K562 (cell line): ENCODE results near the gene RASAL1. TPM values are rescaled to one million over a fixed set of nuclear protein-coding genes. Genes with fewer than 3 reads are reported as not detected.

Experiments used
- ATAC-seq: fragments of 200-7000 bp; cut with Tn5 transposase; 3 replicates; pipeline ENCODE4 v1.9.1; 2020; ENCODE audit warnings: moderate library complexity
- BruUV-seq: library from RNA; stranded (reverse); fragments of 400-500 nt; replicated peaks from 2 replicates; lab custom pipeline; 2021; lab: Mats Ljungman, UMichigan
- CTCF ChIA-PET: fragments of 300-600 bp; formaldehyde crosslinking; extraction: SDS; loops from one replicate; lab custom pipeline; 2021; ENCODE audit warnings: low intra/inter-chr PET ratio; lab: Yijun Ruan, JAX
- POLR2A ChIA-PET: fragments of 300-600, 350-650 bp; sonication (Branson Sonifier 250); formaldehyde crosslinking; extraction: SDS; loops from one replicate; lab custom pipeline; 2021; ENCODE audit warnings: antibody characterized with exemption, inconsistent platforms; lab: Yijun Ruan, JAX
- DNase-seq, 4 experiments: peaks; one replicate each; pipeline versions ENCODE4 v3.0.0 to v3.0.0-alpha.2; 2011 to 2018; ENCODE audit warnings: low spot score in 3 of 4, mixed read lengths in 3 of 4; ENCODE audit errors: extremely low read depth in 1 of 4
- FAIRE-seq: peaks from 2 replicates; lab custom pipeline; 2011; peaks lifted over from hg19 to GRCh38; lab: Jason Lieb, UNC
- H2AFZ ChIP-seq: 2 replicates; pipeline ENCODE4 v1.6.0; 2011; ENCODE audit warnings: low read depth, low read length, control low read depth, inconsistent platforms
- H3K27ac ChIP-seq: fragments of 200-600 bp; 3 replicates; pipeline ENCODE4 v1.8.0; 2011; ENCODE audit warnings: low read depth, mild to moderate bottlenecking, control low read depth, inconsistent platforms, low read length, moderate library complexity, mixed read lengths; ENCODE audit errors: extremely low read depth
- H3K27me3 ChIP-seq, 2 experiments: fragments of 300-600 bp in 1 of 2; 2 replicates in 1 of 2; 3 replicates in 1 of 2; pipeline versions ENCODE4 v1.6.0 to v1.8.0; 2011; ENCODE audit warnings: inconsistent platforms in 2 of 2, low read length in 2 of 2, mild to moderate bottlenecking in 1 of 2, mixed read lengths in 1 of 2, moderate library complexity in 1 of 2; ENCODE audit not compliant: control insufficient read depth in 2 of 2, insufficient read depth in 2 of 2
- H3K36me3 ChIP-seq: fragments of 300-600 bp; 3 replicates; pipeline ENCODE4 v1.8.0; 2011; ENCODE audit warnings: mild to moderate bottlenecking, low read length, inconsistent platforms; ENCODE audit not compliant: control insufficient read depth, insufficient read depth
- H3K4me1 ChIP-seq, 2 experiments: fragments of 200-600 bp in 1 of 2; replicated peaks in 1 of 2; 2 replicates in 1 of 2; 3 replicates in 1 of 2; pipeline versions ENCODE4 v1.5.1 to v1.8.0; 2011; ENCODE audit warnings: inconsistent platforms in 2 of 2, low read length in 2 of 2, mild to moderate bottlenecking in 1 of 2, mixed read lengths in 1 of 2, moderate library complexity in 1 of 2; ENCODE audit not compliant: control insufficient read depth in 2 of 2, insufficient read depth in 2 of 2
- H3K4me2 ChIP-seq: 2 replicates; pipeline ENCODE4 v1.6.1; 2011; ENCODE audit warnings: low read length, control low read depth, inconsistent platforms, mixed read lengths; ENCODE audit not compliant: insufficient read depth
- H3K4me3 ChIP-seq: fragments of 200-600 bp; sonication (generic), shearing (Covaris generic); 2 replicates; pipeline ENCODE4 v1.5.1; 2016; ENCODE audit warnings: control low read depth, inconsistent platforms
- H3K79me2 ChIP-seq: fragments of 200-600 bp; 3 replicates; pipeline ENCODE4 v1.8.0; 2011; ENCODE audit warnings: low read length, inconsistent platforms; ENCODE audit not compliant: control insufficient read depth, insufficient read depth
- H3K9ac ChIP-seq, 2 experiments: 2 replicates each; pipeline versions ENCODE4 v1.6.0 to v1.6.1; 2011; ENCODE audit warnings: low read depth in 2 of 2, low read length in 2 of 2, control low read depth in 1 of 2, inconsistent platforms in 1 of 2, mild to moderate bottlenecking in 1 of 2, mixed read lengths in 1 of 2; ENCODE audit not compliant: insufficient read depth in 1 of 2
- H3K9me1 ChIP-seq: one replicate; pipeline ENCODE4 v1.6.0; 2011; ENCODE audit warnings: inconsistent platforms, mild to moderate bottlenecking, low read length, moderate library complexity; ENCODE audit not compliant: control insufficient read depth, insufficient read depth
- H3K9me3 ChIP-seq: replicated peaks from 2 replicates; pipeline ENCODE4 v1.5.1; 2011; ENCODE audit warnings: low read depth, low read length, inconsistent platforms; ENCODE audit not compliant: control insufficient read depth, insufficient read depth
- H4K20me1 ChIP-seq: replicated peaks from 2 replicates; pipeline ENCODE4 v1.6.1; 2011; ENCODE audit warnings: low read length, inconsistent platforms, mixed read lengths; ENCODE audit not compliant: control insufficient read depth, insufficient read depth
- ETS1 ChIP-seq: conservative IDR thresholded peaks from 2 replicates; pipeline ENCODE4 v1.6.1; 2011; ENCODE audit warnings: low read depth, mild to moderate bottlenecking, low read length; ENCODE audit not compliant: control insufficient read depth
- ETV5 ChIP-seq: sonication (generic); formaldehyde crosslinking; IDR thresholded peaks from 2 replicates; pipeline ENCODE4 v1.4.0; 2020; ENCODE audit warnings: low read depth, mild to moderate bottlenecking, missing genetic modification reagents
- FOXP4 ChIP-seq: sonication (generic); formaldehyde crosslinking; IDR thresholded peaks from 2 replicates; pipeline ENCODE4 v1.8.0; 2022; ENCODE audit warnings: mild to moderate bottlenecking, missing genetic modification reagents, borderline replicate concordance
- MIER1 ChIP-seq: fragments of 450-650 bp; IDR thresholded peaks from 2 replicates; pipeline ENCODE4 v1.6.1; 2016; ENCODE audit warnings: antibody characterized with exemption, mild to moderate bottlenecking, low read depth
- NR2C2 ChIP-seq, 2 experiments: fragments of 200-800 bp in 1 of 2; sonication (Bioruptor generic) in 1 of 2; sonication (generic) in 1 of 2; formaldehyde crosslinking in 1 of 2; IDR thresholded peaks; 2 replicates each; pipeline versions ENCODE4 v1.6.1 to v1.8.0; 2016 to 2022; ENCODE audit warnings: mild to moderate bottlenecking in 1 of 2, missing compliant biosample characterization in 1 of 2, missing genetic modification characterization in 1 of 2, missing genetic modification reagents in 1 of 2
- PML ChIP-seq: IDR thresholded peaks from 2 replicates; pipeline ENCODE4 v1.6.1; 2012; ENCODE audit warnings: low read length, inconsistent platforms
- ZC3H11A ChIP-seq: IDR thresholded peaks from 2 replicates; pipeline ENCODE4 v1.6.1; 2012; ENCODE audit warnings: low read depth, low read length, improper control_type of control experiment
- ZFPM2 ChIP-seq: fragments of 250-450 bp; sonication (Bioruptor Pico); IDR thresholded peaks from 2 replicates; pipeline ENCODE4 v1.5.1; 2022; ENCODE audit warnings: mild to moderate bottlenecking
- ZNF431 ChIP-seq: sonication (generic); formaldehyde crosslinking; IDR thresholded peaks from 2 replicates; pipeline ENCODE4 v1.8.0; 2022; ENCODE audit warnings: mild to moderate bottlenecking, missing genetic modification reagents
- ZNF740 ChIP-seq, 3 experiments: fragments of 200-800 bp in 1 of 3; sonication (Bioruptor generic) in 1 of 3; sonication (generic) in 1 of 3; formaldehyde crosslinking in 1 of 3; IDR thresholded peaks; 2 replicates each; pipeline versions ENCODE4 v1.6.1 to v1.8.0; 2016 to 2022; ENCODE audit warnings: mild to moderate bottlenecking in 2 of 3, missing compliant biosample characterization in 2 of 3, missing genetic modification characterization in 2 of 3, missing genetic modification reagents in 1 of 3
- WGBS: fragments of 100-300 bp; shearing (Covaris generic); methylation state at CpG from one replicate; pipeline ENCODE4 v1.1.6; 2016; ENCODE audit warnings: low coverage, mixed read lengths; ENCODE audit not compliant: insufficient coverage; ENCODE audit errors: missing lambda C conversion rate; 5-methylcytosine and 5-hydroxymethylcytosine counted together
- in situ Hi-C: fragments of 300-500 bp; cut with MboI; formaldehyde crosslinking; loops from 4 replicates; pipeline ENCODE4 v1.15.0; 2018; ENCODE audit warnings: inconsistent platforms, mixed read lengths
- intact Hi-C: fragments of 100-400 bp; cut with micrococcal nuclease; formaldehyde crosslinking; loops from 2 replicates; pipeline ENCODE4 v1.14.2; 2022
- polyA plus RNA-seq, 8 experiments: library from polyadenylated mRNA; depleted of rRNA in 4 of 8; stranded (reverse) in 5 of 8; unstranded in 3 of 8; fragments of >200 nt; fragmentation: Nextera tagmentation in 2 of 8; fragmentation: Illumina TruSeq in 1 of 8; extraction: Ambion mirVana in 2 of 8; extraction: Trizol in 1 of 8; gene quantifications; 2 replicates each; pipeline versions ENCODE4 v1.2.1 to v1.2.3, GENCODE V29; 2011 to 2014; ENCODE audit warnings: inconsistent platforms in 1 of 8, missing spikeins in 1 of 8
- total RNA-seq, 7 experiments: library from RNA; depleted of rRNA in 6 of 7; stranded (reverse); fragments of >200 nt in 6 of 7; fragmentation: Illumina TruSeq in 2 of 7; extraction: Trizol in 2 of 7; gene quantifications; 2 replicates each; pipeline versions ENCODE4 v1.2.1 to v1.2.3, GENCODE V29; 2011 to 2021; ENCODE audit warnings: low replicate concordance in 1 of 7

Gene RASAL1
- total and polyA plus RNA-seq, 9 of the 15 experiments (the other 6 are each of a cell fraction or from before 2014, with no cell fraction given) = 0.06 to 0.16 (median 0.14) TPM; not detected in 6

GRCh38 chr12:113071135-113072112 is 64.1 kb downstream of the RASAL1 start:
- 4% methylated on average over 13 of the region's 21 CpGs for WGBS
- Histone ChIP-seq H3K4me3 (no peak overlapping the region), H3K79me2 (no peaks in the 10 kb centered on the region), H3K27me3 (peaks cover 12 to 76% of the 10 kb centered on the region in 2 experiments), H3K4me2 (no peak overlapping the region), H3K4me1 (peaks cover 0 to 7% of the 10 kb centered on the region in 2 experiments; a peak in 1 of 5 replicates), H3K9ac (no peak overlapping the region), H3K27ac (no peak overlapping the region), H3K36me3 (no peaks in the 10 kb centered on the region), H4K20me1 (peaks cover 18% of the 10 kb centered on the region; the same call in 1 of the 2 replicates), H3K9me1 (no peaks in the 10 kb centered on the region), H2AFZ (no peak overlapping the region), H3K9me3 (no peaks in the 10 kb centered on the region)
- no TSS peak for BruUV-seq
- FAIRE-seq = no peak
- ATAC-seq = no peak
- in situ Hi-C loops = no loop called here
- POLR2A ChIA-PET = interaction anchor here (0.7 to 1.4 kb wide), 2 partner anchors 13 to 43 kb away, joined by 3 to 4 read pairs; no protein-coding TSS in a partner anchor
- CTCF ChIA-PET = no interaction called here
- DNase-seq = no peak
- intact Hi-C loops = no loop called here
- TF ChIP-seq ZFPM2 (no peak), ZC3H11A (no peak), ZNF740 (CRISPR knock-in tag; IDR thresholded peaks at IDR 0.05) (no peak), ZNF740 (tag; IDR thresholded peaks at IDR 0.05) (no peak), MIER1 (no peak), ETV5 (CRISPR knock-in tag) (no peak), PML (no peak), ETS1 (no peak), ZNF431 (no peak), NR2C2 (CRISPR knock-in tag; IDR thresholded peaks at IDR 0.05) (no peak), NR2C2 (tag; IDR thresholded peaks at IDR 0.05) (no peak), FOXP4 (CRISPR knock-in tag) (no peak)
